ENCODE measurements around the gene TEX261.

- TF ChIP-seq CTCF (IDR thresholded peaks at IDR 0.05) (no peak), POLR2A (IDR thresholded peaks at IDR 0.05) (no peak), POLR2AphosphoS5 (IDR thresholded peaks at IDR 0.05) (no peak)
Observed at GRCh38 chr2:70957798-70958197, 36.9 kb downstream of the TEX261 start.
